NCI-H446 treated with DMSO at 0.1 percent for 48 hours (cell line): Measurements from ENCODE around the gene IFNB1.

Experiments
- DNase-seq: peaks from one replicate; lab custom pipeline; 2025; lab: John Stamatoyannopoulos, UW

IFNB1 gene

GRCh38 chr9:21077781-21078180 lies at the start of gene IFNB1:
TSS of gene IFNB1 (minus strand) at chr9:21077942. CDS start at chr9:21077869, 73 bp downstream.
- DNase-seq, result no peak

- no peak for DNase-seq
These were observed 44.0 kb upstream of the IFNB1 start for GRCh38 chr9:21121595-21122251.

GRCh38 chr9:21121079-21121478 lies 43.3 kb upstream of the IFNB1 start:
- DNase-seq, result no peak

GRCh38 chr9:21119093-21119770 lies 41.5 kb upstream of the IFNB1 start:
- DNase-seq, result no peak

GRCh38 chr9:21114311-21114710 lies 36.6 kb upstream of the IFNB1 start:
- DNase-seq, result no peak

- DNase-seq, result peak; percentile 52
These were observed 33.2 kb upstream of the IFNB1 start for GRCh38 chr9:21110708-21111576.

GRCh38 chr9:21104787-21105186 lies 27.0 kb upstream of the IFNB1 start:
- DNase-seq, result no peak

- no peak for DNase-seq
These were observed 24.6 kb upstream of the IFNB1 start for GRCh38 chr9:21102305-21102704.

GRCh38 chr9:21097817-21098216 lies 20.1 kb upstream of the IFNB1 start:
- no peak for DNase-seq

GRCh38 chr9:21096901-21097255 lies 19.1 kb upstream of the IFNB1 start:
- no peak for DNase-seq

GRCh38 chr9:21096172-21096900 lies 18.6 kb upstream of the IFNB1 start:
- DNase-seq, result no peak

- no peak for DNase-seq
These were observed 17.8 kb upstream of the IFNB1 start for GRCh38 chr9:21095561-21095960.

GRCh38 chr9:21086538-21086937 lies 8.8 kb upstream of the IFNB1 start:
- DNase-seq, result no peak

GRCh38 chr9:21085005-21085404 lies 7.3 kb upstream of the IFNB1 start:
- no peak for DNase-seq

- no peak for DNase-seq
These were observed 6.6 kb upstream of the IFNB1 start for GRCh38 chr9:21084242-21084850.

- no peak for DNase-seq
These were observed 4.9 kb upstream of the IFNB1 start for GRCh38 chr9:21082671-21083070.

- no peak for DNase-seq
These were observed 4.3 kb upstream of the IFNB1 start for GRCh38 chr9:21081999-21082398.

- DNase-seq, result no peak
These were observed 3.7 kb upstream of the IFNB1 start for GRCh38 chr9:21081451-21081850.

- DNase-seq, result no peak
These were observed 3.1 kb upstream of the IFNB1 start for GRCh38 chr9:21080793-21081192.

- no peak for DNase-seq
These were observed 960 bp upstream of the IFNB1 start for GRCh38 chr9:21078702-21079101.

GRCh38 chr9:21075484-21075883 lies 2.3 kb downstream of the IFNB1 start:
- no peak for DNase-seq

- DNase-seq, result no peak
These were observed 6.8 kb downstream of the IFNB1 start for GRCh38 chr9:21070906-21071305.
